Anterior cingulate cortex (tissue), 58 donors: ENCODE results near the gene LRRC43.
"Not testable (repeated sequence)": the region's sequence is repeated elsewhere in the genome, so short reads cannot be mapped to it uniquely, and the experiment has no call there.

Experiments used
- DNase-seq, 58 donors: peaks; one replicate each; lab custom pipeline; 2025; lab: John Stamatoyannopoulos, UW

LRRC43 gene

GRCh38 chr12:122150127-122150681, 32.7 kb upstream of the LRRC43 start:
- no peak for DNase-seq

GRCh38 chr12:122152754-122153153, 30.2 kb upstream of the LRRC43 start:
- peak in 1 of 58 donors; percentile 1 for DNase-seq

GRCh38 chr12:122155705-122156104, 27.2 kb upstream of the LRRC43 start:
- no peak for DNase-seq

GRCh38 chr12:122158700-122159285, 24.1 kb upstream of the LRRC43 start:
- DNase-seq: no peak

- DNase-seq: no peak
Observed at GRCh38 chr12:122159882-122160281, 23.0 kb upstream of the LRRC43 start.

- no peak for DNase-seq
Observed at GRCh38 chr12:122160761-122161160, 22.2 kb upstream of the LRRC43 start.

- DNase-seq: no peak
Observed at GRCh38 chr12:122161682-122162081, 21.2 kb upstream of the LRRC43 start.

GRCh38 chr12:122162976-122163375, 19.9 kb upstream of the LRRC43 start:
- no peak for DNase-seq

GRCh38 chr12:122166422-122167349, 16.2 kb upstream of the LRRC43 start:
- no peak for DNase-seq

- no peak for DNase-seq
Observed at GRCh38 chr12:122167356-122167925, 15.5 kb upstream of the LRRC43 start.

GRCh38 chr12:122168492-122168891, 14.4 kb upstream of the LRRC43 start:
- no peak for DNase-seq

GRCh38 chr12:122171399-122171798, 11.5 kb upstream of the LRRC43 start:
- DNase-seq: no peak

- DNase-seq: no peak
Observed at GRCh38 chr12:122172262-122172939, 10.5 kb upstream of the LRRC43 start.

- no peak for DNase-seq
Observed at GRCh38 chr12:122174155-122174845, 8.6 kb upstream of the LRRC43 start, which contains the start of gene IL31. TSS of gene IL31 (minus strand) at chr12:122174221. CDS start at chr12:122174172, 49 bp downstream.

- not testable (repeated sequence) for DNase-seq
Observed at GRCh38 chr12:122176473-122176872, 6.5 kb upstream of the LRRC43 start.

GRCh38 chr12:122183588-122183940, 641 bp downstream of the LRRC43 start:
- no peak for DNase-seq

GRCh38 chr12:122184517-122184916, 1.6 kb downstream of the LRRC43 start:
- DNase-seq: no peak

GRCh38 chr12:122185079-122185478, 2.2 kb downstream of the LRRC43 start:
- DNase-seq: no peak

- DNase-seq: no peak
Observed at GRCh38 chr12:122185494-122186082, 2.7 kb downstream of the LRRC43 start.

- no peak for DNase-seq
Observed at GRCh38 chr12:122187466-122187865, 4.5 kb downstream of the LRRC43 start.
